Neuronal stem cell (in vitro differentiated cells): ENCODE results near the gene DENND5A.
"Not testable (repeated sequence)": the region's sequence is repeated elsewhere in the genome, so short reads cannot be mapped to it uniquely, and the experiment has no call there.

ENCODE experiments used
- DNase-seq: peaks from one replicate; pipeline ENCODE4 v3.0.0-alpha.2; 2013; ENCODE audit warnings: low spot score
- H2AFZ ChIP-seq: one replicate; pipeline ENCODE4 v1.6.1; 2013; ENCODE audit warnings: mild to moderate bottlenecking, low read length, inconsistent platforms
- H2AK5ac ChIP-seq: 2 replicates; pipeline ENCODE4 v1.6.1; 2013; ENCODE audit warnings: low read depth, mild to moderate bottlenecking, inconsistent platforms, low read length, moderate library complexity, mixed read lengths
- H2BK120ac ChIP-seq: 2 replicates; pipeline ENCODE4 v1.6.1; 2013; ENCODE audit warnings: low read depth, mild to moderate bottlenecking, inconsistent platforms, low read length, moderate library complexity, mixed read lengths
- H2BK12ac ChIP-seq: one replicate; pipeline ENCODE4 v1.6.1; 2013; ENCODE audit warnings: low read length, inconsistent platforms
- H2BK15ac ChIP-seq: 2 replicates; pipeline ENCODE4 v1.6.1; 2013; ENCODE audit warnings: mild to moderate bottlenecking, low read length, inconsistent platforms, mixed read lengths
- H2BK5ac ChIP-seq: one replicate; pipeline ENCODE4 v1.6.1; 2013; ENCODE audit warnings: inconsistent platforms, mild to moderate bottlenecking, low read length, moderate library complexity
- H3K14ac ChIP-seq: one replicate; pipeline ENCODE4 v1.6.1; 2013; ENCODE audit warnings: low read length, inconsistent platforms
- H3K18ac ChIP-seq: 2 replicates; pipeline ENCODE4 v1.6.1; 2013; ENCODE audit warnings: low read length, inconsistent platforms
- H3K23ac ChIP-seq: 2 replicates; pipeline ENCODE4 v1.6.1; 2013; ENCODE audit warnings: low read depth, mild to moderate bottlenecking, mixed read lengths, low read length, inconsistent platforms; ENCODE audit not compliant: poor library complexity
- H3K27ac ChIP-seq: replicated peaks from 3 replicates; pipeline ENCODE4 v1.5.1; 2013; ENCODE audit warnings: low read length, inconsistent platforms
- H3K27me3 ChIP-seq, 3 experiments: 2 replicates each; pipeline ENCODE4 v1.6.1; 2013; ENCODE audit warnings: low read length in 3 of 3, mild to moderate bottlenecking in 2 of 3, inconsistent platforms in 1 of 3, low read depth in 1 of 3, mixed read lengths in 1 of 3, moderate library complexity in 1 of 3; ENCODE audit not compliant: control insufficient read depth in 3 of 3, insufficient read depth in 3 of 3
- H3K36me3 ChIP-seq, 2 donors: replicated peaks in 1 of 2; 2 replicates each; pipeline ENCODE4 v1.6.1; 2013; ENCODE audit warnings: low read length in 2 of 2; ENCODE audit not compliant: control insufficient read depth in 2 of 2, insufficient read depth in 2 of 2
- H3K4ac ChIP-seq: 2 replicates; pipeline ENCODE4 v1.6.1; 2013; ENCODE audit warnings: inconsistent platforms, mild to moderate bottlenecking, low read length, moderate library complexity
- H3K4me1 ChIP-seq, 2 donors: 1 replicate in 1 of 2; 2 replicates in 1 of 2; pipeline ENCODE4 v1.6.1; 2013; ENCODE audit warnings: low read length in 2 of 2, low read depth in 1 of 2; ENCODE audit not compliant: control insufficient read depth in 2 of 2, insufficient read depth in 1 of 2
- H3K4me2 ChIP-seq: one replicate; pipeline ENCODE4 v1.6.1; 2013; ENCODE audit warnings: mild to moderate bottlenecking, low read length, inconsistent platforms; ENCODE audit not compliant: insufficient read depth, poor library complexity, severe bottlenecking
- H3K4me3 ChIP-seq, 2 donors: 2 replicates each; pipeline ENCODE4 v1.5.1; 2013; ENCODE audit warnings: low read length in 2 of 2, mild to moderate bottlenecking in 2 of 2, inconsistent platforms in 1 of 2, moderate library complexity in 1 of 2
- H3K79me1 ChIP-seq: one replicate; pipeline ENCODE4 v1.6.1; 2013; ENCODE audit warnings: low read depth, mild to moderate bottlenecking, inconsistent platforms, low read length, moderate library complexity
- H3K9ac ChIP-seq: one replicate; pipeline ENCODE4 v1.6.1; 2013; ENCODE audit warnings: mild to moderate bottlenecking, low read depth, low read length, inconsistent platforms; ENCODE audit not compliant: poor library complexity
- H3K9me3 ChIP-seq, 2 donors: replicated peaks in 1 of 2; 2 replicates each; pipeline versions ENCODE3 to v1.6.1; 2013; ENCODE audit warnings: low read length in 2 of 2, mild to moderate bottlenecking in 2 of 2, inconsistent platforms in 1 of 2, low read depth in 1 of 2, mixed read lengths in 1 of 2, moderate library complexity in 1 of 2; ENCODE audit not compliant: control insufficient read depth in 2 of 2, insufficient read depth in 1 of 2
- H4K8ac ChIP-seq: one replicate; pipeline ENCODE4 v1.6.1; 2013; ENCODE audit warnings: low read depth, mild to moderate bottlenecking, inconsistent platforms, low read length, moderate library complexity
- H4K91ac ChIP-seq: one replicate; pipeline ENCODE4 v1.6.1; 2013; ENCODE audit warnings: low read length, low read depth, mild to moderate bottlenecking, inconsistent platforms; ENCODE audit not compliant: poor library complexity
- WGBS, 2 donors: extraction: QIAGEN DNeasy Blood & Tissue Kit; methylation state at CpG; one replicate each; pipeline ENCODE4 v1.1.7; 2013; ENCODE audit warnings: missing lambda C conversion rate in 2 of 2, mixed read lengths in 1 of 2; ENCODE audit not compliant: insufficient read length in 2 of 2, insufficient replicate concordance in 1 of 2; ENCODE audit errors: extremely low coverage in 2 of 2; 5-methylcytosine and 5-hydroxymethylcytosine counted together

Gene DENND5A

GRCh38 chr11:9222654-9223053 lies 42.5 kb downstream of the DENND5A start:
- Histone ChIP-seq H3K79me1 (peaks cover 4% of the 10 kb centered on the region), H2BK120ac (no peak overlapping the region), H3K9me3 (no peaks in the 10 kb centered on the region), H2BK5ac (no peak overlapping the region), H3K14ac (no peak overlapping the region), H4K91ac (no peak overlapping the region), H2BK12ac (no peak overlapping the region), H3K27ac (no peak overlapping the region), H3K23ac (no peak overlapping the region), H3K4me1 (no peaks in the 10 kb centered on the region), H2BK15ac (no peak overlapping the region), H3K18ac (no peak overlapping the region), H4K8ac (no peak overlapping the region), H3K4me2 (no peak overlapping the region), H3K4me3 (no peak overlapping the region), H2AK5ac (no peak overlapping the region), H2AFZ (no peak overlapping the region), H3K27me3 (no peaks in the 10 kb centered on the region), H3K9ac (no peak overlapping the region), H3K4ac (no peak overlapping the region), H3K36me3 (peaks cover 0 to 1% of the 10 kb centered on the region in 2 donors)
- no CpG with 5 or more reads among the region's 3 CpGs for WGBS, 2 donors
- no peak for DNase-seq

GRCh38 chr11:9220853-9221252 lies 44.3 kb downstream of the DENND5A start:
- H2BK12ac ChIP-seq, H2AK5ac ChIP-seq, H4K8ac ChIP-seq, H3K4ac ChIP-seq, H3K18ac ChIP-seq, H2AFZ ChIP-seq, H3K27ac ChIP-seq, H3K9me3 ChIP-seq, H4K91ac ChIP-seq, H3K79me1 ChIP-seq, H3K23ac ChIP-seq, H3K9ac ChIP-seq, H2BK5ac ChIP-seq, H2BK15ac ChIP-seq, H3K4me3 ChIP-seq, H3K36me3 ChIP-seq, H3K4me2 ChIP-seq, H3K14ac ChIP-seq, H2BK120ac ChIP-seq, DNase-seq, H3K4me1 ChIP-seq, H3K27me3 ChIP-seq: not testable (repeated sequence)
- no CpG with 5 or more reads among the region's 9 CpGs for WGBS, 2 donors

GRCh38 chr11:9219572-9219971 lies 45.6 kb downstream of the DENND5A start:
- Histone ChIP-seq H3K4me1 (peaks cover 0 to 2% of the 10 kb centered on the region in 2 donors), H2AK5ac (no peak overlapping the region), H3K27me3 (no peaks in the 10 kb centered on the region), H4K91ac (no peak overlapping the region), H2AFZ (no peak overlapping the region), H2BK15ac (no peak overlapping the region), H3K4me3 (no peak overlapping the region), H3K9ac (no peak overlapping the region), H3K18ac (no peak overlapping the region), H3K36me3 (no peaks in the 10 kb centered on the region), H4K8ac (no peak overlapping the region), H2BK12ac (no peak overlapping the region), H3K4ac (no peak overlapping the region), H2BK5ac (no peak overlapping the region), H3K23ac (no peak overlapping the region), H3K79me1 (peaks cover 4% of the 10 kb centered on the region), H2BK120ac (no peak overlapping the region), H3K4me2 (no peak overlapping the region), H3K14ac (no peak overlapping the region), H3K27ac (no peak overlapping the region), H3K9me3 (no peaks in the 10 kb centered on the region)
- WGBS, 2 donors: no CpG with 5 or more reads among the region's 2 CpGs
- DNase-seq: no peak

GRCh38 chr11:9219115-9219514 lies 46.0 kb downstream of the DENND5A start:
- no peak overlapping the region for H2AK5ac ChIP-seq
- H3K79me1 ChIP-seq: peaks cover 4% of the 10 kb centered on the region
- H2BK15ac ChIP-seq: no peak overlapping the region
- peaks cover 0 to 2% of the 10 kb centered on the region in 2 donors for H3K4me1 ChIP-seq
- H4K8ac ChIP-seq: no peak overlapping the region
- H3K4me3 ChIP-seq: no peak overlapping the region
- H2AFZ ChIP-seq: no peak overlapping the region
- H3K14ac ChIP-seq: no peak overlapping the region
- peaks cover 0 to 1% of the 10 kb centered on the region in 2 donors for H3K36me3 ChIP-seq
- no peak overlapping the region for H4K91ac ChIP-seq
- DNase-seq: no peak
- no peaks in the 10 kb centered on the region for H3K27me3 ChIP-seq
- H3K4me2 ChIP-seq: no peak overlapping the region
- H2BK5ac ChIP-seq: no peak overlapping the region
- no peak overlapping the region for H3K23ac ChIP-seq
- H3K9ac ChIP-seq: no peak overlapping the region
- H2BK120ac ChIP-seq: no peak overlapping the region
- H3K18ac ChIP-seq: no peak overlapping the region
- no peaks in the 10 kb centered on the region for H3K9me3 ChIP-seq
- no peak overlapping the region for H3K27ac ChIP-seq
- no peak overlapping the region for H2BK12ac ChIP-seq
- H3K4ac ChIP-seq: no peak overlapping the region
- WGBS, 2 donors: no CpG with 5 or more reads among the region's 2 CpGs
